ENCODE data around the gene SCOC.

The SCOC gene

DNA sequence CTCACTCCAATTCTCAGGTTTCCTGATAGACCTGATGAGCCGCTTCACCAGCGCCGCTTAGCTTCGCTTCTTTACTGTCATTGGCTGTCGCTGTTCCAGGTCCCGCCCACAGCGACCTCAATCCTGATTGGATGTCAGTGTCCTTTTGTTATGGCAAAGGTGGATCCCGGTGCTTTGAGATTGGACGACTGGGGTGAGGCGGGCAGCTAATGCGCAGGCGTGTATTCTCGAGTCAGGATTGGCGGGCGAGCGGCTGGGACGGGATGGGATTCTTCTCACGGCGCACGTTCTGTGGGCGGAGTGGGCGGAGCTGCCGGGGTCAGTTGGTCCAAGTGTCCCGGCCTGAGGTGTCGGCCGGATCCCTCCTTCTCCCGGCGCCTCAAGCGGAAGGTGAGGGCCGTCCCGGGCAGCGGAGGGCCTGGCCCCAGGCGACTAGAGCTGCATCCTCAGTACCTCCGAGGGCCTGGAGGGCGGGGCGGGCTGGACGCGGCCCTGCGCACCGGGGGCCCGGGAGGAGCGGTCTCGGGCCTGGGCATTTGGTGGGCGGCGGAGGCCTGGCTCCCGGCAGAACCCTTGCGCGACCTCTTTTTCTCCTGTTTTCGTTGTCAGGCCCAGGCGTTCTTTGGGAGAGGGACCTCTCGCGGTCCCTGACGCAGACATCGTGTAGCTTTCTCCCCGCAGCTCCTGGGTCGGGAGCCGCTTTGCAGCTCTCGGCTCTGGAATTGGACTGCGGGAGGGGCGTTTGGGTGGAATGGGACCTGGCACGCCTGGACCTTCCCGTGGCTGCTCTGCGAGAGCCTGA, at the start of gene SCOC:
Gene SCOC (plus strand): TSS at position 319 of the 802 bp plus-strand sequence. CDS start 5,525 bp downstream, outside the sequence.
- TF ChIP-seq, protein P1, sequence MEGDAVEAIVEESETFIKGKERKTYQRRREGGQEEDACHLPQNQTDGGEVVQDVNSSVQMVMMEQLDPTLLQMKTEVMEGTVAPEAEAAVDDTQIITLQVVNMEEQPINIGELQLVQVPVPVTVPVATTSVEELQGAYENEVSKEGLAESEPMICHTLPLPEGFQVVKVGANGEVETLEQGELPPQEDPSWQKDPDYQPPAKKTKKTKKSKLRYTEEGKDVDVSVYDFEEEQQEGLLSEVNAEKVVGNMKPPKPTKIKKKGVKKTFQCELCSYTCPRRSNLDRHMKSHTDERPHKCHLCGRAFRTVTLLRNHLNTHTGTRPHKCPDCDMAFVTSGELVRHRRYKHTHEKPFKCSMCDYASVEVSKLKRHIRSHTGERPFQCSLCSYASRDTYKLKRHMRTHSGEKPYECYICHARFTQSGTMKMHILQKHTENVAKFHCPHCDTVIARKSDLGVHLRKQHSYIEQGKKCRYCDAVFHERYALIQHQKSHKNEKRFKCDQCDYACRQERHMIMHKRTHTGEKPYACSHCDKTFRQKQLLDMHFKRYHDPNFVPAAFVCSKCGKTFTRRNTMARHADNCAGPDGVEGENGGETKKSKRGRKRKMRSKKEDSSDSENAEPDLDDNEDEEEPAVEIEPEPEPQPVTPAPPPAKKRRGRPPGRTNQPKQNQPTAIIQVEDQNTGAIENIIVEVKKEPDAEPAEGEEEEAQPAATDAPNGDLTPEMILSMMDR (IDR thresholded peaks at IDR 0.05) = no peak

DNA sequence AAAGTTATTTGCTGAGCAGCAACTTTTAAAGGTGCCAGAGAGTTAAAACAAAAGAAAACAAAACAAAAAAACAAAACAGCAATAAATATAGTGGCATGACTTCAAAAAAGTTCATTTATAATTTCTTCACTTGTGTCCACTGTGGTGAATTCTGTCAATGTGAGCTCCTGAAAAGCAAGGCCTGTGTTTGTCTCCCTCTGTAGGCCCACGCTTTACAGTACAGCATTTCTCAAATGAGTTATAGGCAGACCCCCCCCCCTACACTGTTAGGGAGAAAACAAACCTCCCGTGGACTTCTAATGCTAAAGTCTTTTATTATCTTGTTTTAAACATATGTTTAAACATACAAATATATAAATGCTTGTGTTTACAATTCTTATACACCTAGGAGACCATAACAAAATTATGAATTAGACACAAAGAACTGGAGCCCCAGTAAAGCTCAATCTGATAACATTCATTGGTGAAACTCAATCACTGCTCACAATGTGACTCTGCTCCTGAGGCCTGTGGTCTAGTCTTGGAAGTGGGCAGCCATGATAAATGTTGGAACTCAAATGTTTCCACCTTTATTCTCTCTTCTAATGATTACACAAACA, 47.0 kb upstream of the SCOC start:
- TF ChIP-seq, protein P1 (IDR thresholded peaks at IDR 0.05) = peak; percentile 57

DNA sequence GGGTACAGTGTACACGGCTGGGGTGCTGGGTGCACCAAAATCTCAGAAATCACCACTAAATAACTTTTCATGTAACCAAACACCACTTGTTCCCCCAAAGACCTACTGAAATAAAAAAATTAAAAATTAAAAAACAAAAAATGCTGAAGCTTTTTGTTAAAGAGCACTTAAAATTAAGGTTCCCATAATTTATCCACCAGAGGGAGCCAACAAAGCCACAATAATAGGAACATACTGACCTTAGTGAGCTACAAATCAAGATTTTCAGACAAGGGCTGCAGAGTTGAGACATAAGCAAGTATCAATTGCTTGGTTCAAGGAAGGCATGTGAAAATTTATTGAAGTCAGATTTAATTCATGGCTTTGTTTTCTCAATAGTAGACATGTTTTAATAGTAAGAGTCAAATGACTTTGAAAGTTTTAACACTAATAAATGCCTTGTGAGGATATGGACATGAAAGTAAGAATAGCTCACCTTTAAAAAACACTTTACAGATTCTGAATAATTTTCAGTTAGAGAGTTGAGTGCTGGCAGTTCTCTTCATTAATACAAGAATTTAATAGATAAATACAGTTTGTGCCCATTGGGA, 43.0 kb upstream of the SCOC start:
- TF ChIP-seq, protein P1 (IDR thresholded peaks at IDR 0.05) = peak; percentile 55; the same call in 1 of the 2 replicates

DNA sequence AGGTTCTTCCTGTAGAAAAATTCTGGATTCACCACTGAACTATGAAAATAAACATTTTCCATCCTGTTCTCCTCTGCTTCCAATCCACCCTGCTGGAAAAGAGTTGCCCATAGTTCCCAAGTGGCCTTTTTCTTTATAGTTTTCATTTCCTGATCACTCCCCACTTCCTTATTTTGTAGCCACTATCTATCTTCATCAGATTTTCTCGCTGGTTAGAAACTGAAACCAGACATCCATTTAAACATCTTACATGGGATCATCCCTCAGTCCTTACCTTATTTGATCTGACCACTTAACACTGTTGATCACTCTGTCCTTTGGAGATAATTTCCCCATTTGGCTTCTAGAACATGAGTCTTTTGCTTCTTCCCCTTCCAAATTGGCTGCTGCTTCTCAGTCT, 42.2 kb upstream of the SCOC start:
- TF ChIP-seq, protein P1 (IDR thresholded peaks at IDR 0.05) = no peak

DNA sequence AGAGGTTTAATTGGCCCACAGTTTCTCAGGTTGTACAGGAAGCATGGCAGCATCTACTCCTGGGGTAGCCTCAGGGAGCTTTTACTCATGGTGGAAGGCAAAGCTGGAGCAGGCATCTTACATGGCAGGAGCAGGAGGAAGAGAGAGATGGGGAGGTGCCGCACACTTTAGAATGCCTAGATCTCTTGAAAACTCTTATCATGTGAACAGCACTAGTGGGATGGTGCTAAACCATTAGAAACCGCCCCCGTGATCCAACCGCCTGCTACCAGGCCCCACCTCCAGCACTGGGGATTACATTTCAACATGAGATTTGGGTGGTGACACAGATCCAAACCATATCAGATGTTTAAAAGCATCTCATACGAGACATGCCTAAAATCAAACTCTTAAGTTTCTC, 41.6 kb upstream of the SCOC start:
- TF ChIP-seq, protein P1 (IDR thresholded peaks at IDR 0.05) = no peak

DNA sequence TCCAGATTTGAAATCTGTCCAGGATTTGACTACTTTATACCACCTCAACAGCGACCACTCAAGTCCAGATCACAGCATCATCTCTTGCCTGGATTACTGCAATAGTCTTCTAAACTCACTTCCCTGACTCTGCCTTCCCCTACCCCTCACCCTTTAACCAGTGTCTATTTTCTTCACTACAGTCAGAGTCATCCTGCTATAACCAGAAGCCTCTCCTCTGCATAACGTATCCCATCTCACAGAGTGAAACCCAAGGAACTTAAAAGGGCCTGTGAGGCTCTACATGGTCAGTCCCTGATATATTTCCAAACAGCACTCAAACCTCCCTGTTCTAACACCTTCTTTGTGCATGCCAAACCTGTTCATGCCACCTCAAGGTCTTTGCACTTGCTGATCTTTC, 40.7 kb upstream of the SCOC start:
- TF ChIP-seq, protein P1 (IDR thresholded peaks at IDR 0.05) = no peak

DNA sequence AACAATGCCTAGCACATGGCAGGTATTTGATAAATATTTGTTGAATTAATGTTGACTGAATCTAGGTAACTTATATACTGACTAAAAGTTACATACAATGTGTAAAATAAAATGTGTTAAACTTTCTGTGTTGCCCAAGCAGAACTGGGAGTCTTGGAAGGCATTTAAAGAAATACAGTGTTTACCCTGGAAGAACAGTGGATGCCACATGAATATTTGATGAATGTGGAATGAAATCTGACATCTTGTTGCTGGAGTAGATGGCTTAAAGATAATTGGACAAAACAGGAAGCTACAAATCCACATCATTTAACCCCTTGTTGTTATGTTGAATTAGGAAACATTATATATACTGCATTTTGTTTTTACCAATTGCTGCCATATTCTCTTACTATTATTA, 39.9 kb upstream of the SCOC start:
- TF ChIP-seq, protein P1 (IDR thresholded peaks at IDR 0.05) = no peak

All from LNCAP (cell line).